NB4 (cell line): ENCODE measurements around the gene CYP4F12.

Experiments
- POLR2A ChIP-seq: IDR thresholded peaks from 2 replicates; pipeline ENCODE4 v1.6.1; 2011; ENCODE audit warnings: mild to moderate bottlenecking; ENCODE audit not compliant: insufficient read length; ENCODE audit errors: extremely low read depth
- TF ChIP-seq, protein P1 (sequence below): IDR thresholded peaks from one replicate; pipeline ENCODE4 v1.5.1; 2012; ENCODE audit warnings: low read depth, low read length

DNA sequence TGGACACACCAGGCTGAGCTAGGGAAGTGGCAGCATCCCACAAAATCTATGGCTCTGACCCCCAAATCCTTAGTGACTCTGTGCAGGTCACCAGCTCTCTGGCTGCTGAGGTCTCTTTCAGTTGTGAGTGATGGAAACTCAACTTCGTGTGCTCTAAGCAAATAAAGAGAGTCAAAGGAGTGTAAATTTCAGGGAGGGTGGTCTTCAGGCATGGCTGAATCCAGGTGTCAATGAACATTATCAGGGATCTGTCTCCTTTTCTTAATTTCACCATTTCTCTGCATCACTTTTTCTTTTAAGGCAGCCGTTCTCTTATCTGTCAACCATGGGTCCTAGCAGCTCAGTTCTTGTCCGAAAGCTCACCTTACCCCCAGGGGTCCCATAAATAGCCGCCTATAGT, 6.2 kb downstream of the CYP4F12 start:
- TF ChIP-seq, protein P1, sequence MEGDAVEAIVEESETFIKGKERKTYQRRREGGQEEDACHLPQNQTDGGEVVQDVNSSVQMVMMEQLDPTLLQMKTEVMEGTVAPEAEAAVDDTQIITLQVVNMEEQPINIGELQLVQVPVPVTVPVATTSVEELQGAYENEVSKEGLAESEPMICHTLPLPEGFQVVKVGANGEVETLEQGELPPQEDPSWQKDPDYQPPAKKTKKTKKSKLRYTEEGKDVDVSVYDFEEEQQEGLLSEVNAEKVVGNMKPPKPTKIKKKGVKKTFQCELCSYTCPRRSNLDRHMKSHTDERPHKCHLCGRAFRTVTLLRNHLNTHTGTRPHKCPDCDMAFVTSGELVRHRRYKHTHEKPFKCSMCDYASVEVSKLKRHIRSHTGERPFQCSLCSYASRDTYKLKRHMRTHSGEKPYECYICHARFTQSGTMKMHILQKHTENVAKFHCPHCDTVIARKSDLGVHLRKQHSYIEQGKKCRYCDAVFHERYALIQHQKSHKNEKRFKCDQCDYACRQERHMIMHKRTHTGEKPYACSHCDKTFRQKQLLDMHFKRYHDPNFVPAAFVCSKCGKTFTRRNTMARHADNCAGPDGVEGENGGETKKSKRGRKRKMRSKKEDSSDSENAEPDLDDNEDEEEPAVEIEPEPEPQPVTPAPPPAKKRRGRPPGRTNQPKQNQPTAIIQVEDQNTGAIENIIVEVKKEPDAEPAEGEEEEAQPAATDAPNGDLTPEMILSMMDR, result no peak
- TF ChIP-seq POLR2A, result no peak
